Right lobe of liver (tissue), 6 donors: ENCODE measurements around the gene RHBDD1. TPM values are rescaled to one million over a fixed set of nuclear protein-coding genes. Genes with fewer than 3 reads are reported as not detected.

Experiments used
- ATAC-seq, 4 donors: fragments of 200-7000 bp; cut with Tn5 transposase; one replicate each; pipeline ENCODE4 v1.9.1; 2020; ENCODE audit warnings: mild to moderate bottlenecking in 4 of 4, moderate library complexity in 4 of 4
- DNase-seq, 3 donors: peaks; one replicate each; pipeline ENCODE4 v3.0.0-alpha.2; 2020
- H3K27ac ChIP-seq, 3 donors: fragments of 200-600 bp; one replicate each; pipeline ENCODE4 v1.8.0; 2022
- H3K27me3 ChIP-seq, 2 donors: fragments of 200-600 bp; one replicate each; pipeline ENCODE4 v1.8.0; 2022
- H3K36me3 ChIP-seq, 4 donors: fragments of 200-600 bp; sonication (generic) in 1 of 4; one replicate each; pipeline versions ENCODE4 v1.5.1 to v1.8.0; 2017 to 2022; ENCODE audit warnings: control low read depth in 1 of 4
- H3K4me1 ChIP-seq, 4 donors: fragments of 200-600 bp; sonication (generic) in 1 of 4; one replicate each; pipeline versions ENCODE4 v1.5.1 to v1.8.0; 2017 to 2022; ENCODE audit warnings: control low read depth in 1 of 4
- H3K4me3 ChIP-seq, 3 donors: fragments of 200-600 bp; one replicate each; pipeline ENCODE4 v1.8.0; 2022
- H3K9me3 ChIP-seq, 4 donors: fragments of 200-600 bp; sonication (generic) in 1 of 4; one replicate each; pipeline versions ENCODE4 v1.5.1 to v1.8.0; 2017 to 2022; ENCODE audit warnings: control low read depth in 1 of 4
- POLR2A ChIP-seq: fragments of 450-650 bp; IDR thresholded peaks from one replicate; pipeline ENCODE4 v1.6.1; 2017; ENCODE audit warnings: antibody characterized with exemption, mild to moderate bottlenecking
- WGBS: methylation state at CpG from one replicate; pipeline ENCODE4 v1.1.6; 2018; ENCODE audit warnings: low coverage, low lambda C conversion rate; ENCODE audit not compliant: insufficient coverage; ENCODE audit errors: missing lambda C conversion rate; 5-methylcytosine and 5-hydroxymethylcytosine counted together
- intact Hi-C, 2 donors: fragments of 100-400 bp; cut with DNase I; formaldehyde crosslinking; loops; one replicate each; pipeline versions ENCODE4 v1.11.2 to v1.14.1; 2022
- total RNA-seq, 6 experiments: library from RNA; depleted of rRNA in 2 of 6; stranded (reverse); fragments of >200 nt in 2 of 6; fragmentation: NEBNext Ultra II Directional in 3 of 6; extraction: Animal tissue kit (Norgen Biotek cat#: 25700) in 3 of 6; gene quantifications; one replicate each; pipeline versions ENCODE4 v1.1.0 to v1.2.4, GENCODE V29; 2016 to 2023
- TF ChIP-seq, protein P1 (sequence below), 4 donors: fragments of 200-600 bp in 3 of 4; fragments of 450-650 bp in 1 of 4; IDR thresholded peaks; one replicate each; pipeline versions ENCODE4 v1.5.1 to v1.8.0; 2016 to 2022; ENCODE audit warnings: antibody characterized with exemption in 4 of 4, mild to moderate bottlenecking in 2 of 4
- donor health status: DM: no; HTN: yes; CAD: no.
- donor health status: DM: no; HTN: no; CAD: no.
- donor health status: DM: no; HTN: no; CAD: no.
- donor health status: DM: no; HTN: yes; CAD: no.
- donor health status: DM: no; HTN: yes; CAD: no.

The RHBDD1 gene
- total RNA-seq, 6 experiments from 2014 or later, result 14.7 to 25.3 (median 21.0) TPM

DNA sequence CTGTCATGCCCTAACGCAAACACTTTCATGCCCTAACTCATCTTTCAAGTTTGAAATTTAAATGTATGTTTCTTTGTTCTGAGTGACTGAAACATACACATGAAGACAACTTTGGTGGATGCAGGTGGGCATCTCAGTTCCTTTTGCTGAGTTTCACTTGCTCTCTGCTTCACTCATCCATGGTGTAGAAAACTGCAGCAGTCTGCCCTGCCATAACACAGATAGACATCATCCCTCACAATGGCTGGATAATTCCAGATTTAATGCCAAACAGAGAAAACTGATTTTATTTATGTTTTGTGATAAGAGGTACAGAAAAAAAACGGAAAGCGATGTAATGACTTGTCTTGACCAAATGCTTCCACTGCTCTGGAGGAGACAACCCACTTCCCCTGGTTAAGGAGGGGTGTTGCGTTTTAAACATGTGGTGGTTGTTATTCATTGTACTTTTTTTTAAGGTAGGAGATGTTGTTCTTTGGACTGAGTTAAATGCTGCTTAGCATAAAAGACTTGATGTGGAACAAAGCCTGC, 70.4 kb downstream of the RHBDD1 start:
- no peak overlapping the region for H3K27ac ChIP-seq
- TF ChIP-seq, protein P1, sequence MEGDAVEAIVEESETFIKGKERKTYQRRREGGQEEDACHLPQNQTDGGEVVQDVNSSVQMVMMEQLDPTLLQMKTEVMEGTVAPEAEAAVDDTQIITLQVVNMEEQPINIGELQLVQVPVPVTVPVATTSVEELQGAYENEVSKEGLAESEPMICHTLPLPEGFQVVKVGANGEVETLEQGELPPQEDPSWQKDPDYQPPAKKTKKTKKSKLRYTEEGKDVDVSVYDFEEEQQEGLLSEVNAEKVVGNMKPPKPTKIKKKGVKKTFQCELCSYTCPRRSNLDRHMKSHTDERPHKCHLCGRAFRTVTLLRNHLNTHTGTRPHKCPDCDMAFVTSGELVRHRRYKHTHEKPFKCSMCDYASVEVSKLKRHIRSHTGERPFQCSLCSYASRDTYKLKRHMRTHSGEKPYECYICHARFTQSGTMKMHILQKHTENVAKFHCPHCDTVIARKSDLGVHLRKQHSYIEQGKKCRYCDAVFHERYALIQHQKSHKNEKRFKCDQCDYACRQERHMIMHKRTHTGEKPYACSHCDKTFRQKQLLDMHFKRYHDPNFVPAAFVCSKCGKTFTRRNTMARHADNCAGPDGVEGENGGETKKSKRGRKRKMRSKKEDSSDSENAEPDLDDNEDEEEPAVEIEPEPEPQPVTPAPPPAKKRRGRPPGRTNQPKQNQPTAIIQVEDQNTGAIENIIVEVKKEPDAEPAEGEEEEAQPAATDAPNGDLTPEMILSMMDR (IDR thresholded peaks at IDR 0.05), result no peak
- TF ChIP-seq POLR2A, result no peak
- H3K9me3 ChIP-seq, result no peaks in the 10 kb centered on the region
- H3K4me1 ChIP-seq, result no peaks in the 10 kb centered on the region
- H3K4me3 ChIP-seq, result no peak overlapping the region
- no peak for ATAC-seq
- WGBS, result 78% methylated on average over 3 of the region's 4 CpGs
- H3K36me3 ChIP-seq, result peaks cover 0 to 2% (median 0%) of the 10 kb centered on the region in 4 donors
- intact Hi-C loops, result no loop called here
- no peak for DNase-seq
- no peaks in the 10 kb centered on the region for H3K27me3 ChIP-seq

DNA sequence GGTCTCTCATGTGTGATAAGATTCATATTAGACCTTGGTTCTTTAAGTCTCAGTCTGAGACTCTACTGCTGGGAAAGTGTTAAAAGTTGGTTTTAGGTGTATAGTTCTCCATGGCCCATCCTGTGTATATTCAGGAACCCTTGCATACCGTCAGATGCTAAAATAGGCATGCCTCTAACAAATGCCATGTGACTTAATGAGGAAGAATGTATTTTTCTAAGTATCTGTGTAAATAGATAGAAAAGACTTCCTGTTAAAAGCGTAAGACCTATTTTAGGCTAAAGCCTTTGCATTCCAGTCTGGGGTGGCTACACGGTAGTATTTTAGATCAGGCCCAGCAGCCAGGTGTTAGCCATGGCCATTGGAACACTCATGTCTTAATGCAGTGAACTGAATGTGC, 73.3 kb downstream of the RHBDD1 start:
- Histone ChIP-seq H3K4me3 (no peak overlapping the region), H3K36me3 (peaks cover 0 to 2% (median 0%) of the 10 kb centered on the region in 4 donors), H3K9me3 (no peaks in the 10 kb centered on the region), H3K27me3 (no peaks in the 10 kb centered on the region), H3K4me1 (no peaks in the 10 kb centered on the region), H3K27ac (no peak overlapping the region)
- DNase-seq (no peak), ATAC-seq (no peak)
- intact Hi-C loops, result no loop called here
- TF ChIP-seq POLR2A, result no peak
- TF ChIP-seq, protein P1 (IDR thresholded peaks at IDR 0.05), result no peak
- WGBS, result 92% methylated on average over 3 of the region's 3 CpGs

DNA sequence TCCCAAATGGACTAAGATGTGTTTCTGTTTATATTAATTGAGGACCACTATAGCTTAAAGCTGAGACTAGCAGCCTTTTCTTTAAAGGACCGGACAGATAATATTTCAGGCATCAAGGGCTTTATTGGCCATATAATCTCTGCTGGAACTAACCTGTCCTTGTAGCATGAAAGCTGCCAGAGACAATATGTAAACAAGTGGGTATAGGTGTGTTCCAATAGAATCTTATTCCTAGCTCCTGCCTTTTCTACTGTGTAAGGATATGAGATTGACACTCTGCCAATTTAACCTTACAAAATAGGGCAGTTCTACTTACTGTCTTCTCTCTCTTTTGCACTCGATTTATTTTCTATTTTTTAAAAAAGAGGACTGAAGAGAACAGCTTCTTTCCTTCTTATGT, 74.0 kb downstream of the RHBDD1 start:
- 76% methylated on average over 2 of the region's 2 CpGs for WGBS
- Histone ChIP-seq H3K36me3 (peaks cover 0 to 2% (median 0%) of the 10 kb centered on the region in 4 donors), H3K4me3 (no peak overlapping the region), H3K27me3 (no peaks in the 10 kb centered on the region), H3K4me1 (no peaks in the 10 kb centered on the region), H3K27ac (no peak overlapping the region), H3K9me3 (no peaks in the 10 kb centered on the region)
- no peak for TF ChIP-seq POLR2A
- TF ChIP-seq, protein P1 (IDR thresholded peaks at IDR 0.05), result no peak
- DNase-seq, result no peak
- no peak for ATAC-seq
- intact Hi-C loops, result no loop called here

DNA sequence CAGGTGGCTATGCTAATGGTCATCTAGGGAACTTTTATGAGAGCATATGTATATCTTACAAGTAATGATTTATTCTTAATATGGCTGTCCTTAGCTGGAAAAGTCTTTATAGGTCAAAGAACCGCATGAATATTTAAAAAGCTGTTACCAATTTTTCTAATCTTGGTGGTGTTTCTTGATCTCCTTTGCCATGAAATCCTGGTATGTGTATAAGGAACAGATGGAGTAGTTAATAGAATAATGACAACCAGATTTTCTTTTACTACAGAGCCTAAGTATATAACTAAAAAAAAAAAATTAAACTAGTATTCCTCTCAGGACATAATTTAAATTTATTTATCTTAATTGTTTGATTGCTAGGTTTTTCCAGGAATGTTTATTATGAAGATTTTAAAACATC, 74.5 kb downstream of the RHBDD1 start:
- DNase-seq, result no peak
- intact Hi-C loops, result no loop called here
- 65% methylated on average over 1 of the region's 1 CpG for WGBS
- Histone ChIP-seq H3K27me3 (no peaks in the 10 kb centered on the region), H3K9me3 (no peaks in the 10 kb centered on the region), H3K27ac (no peak overlapping the region), H3K4me3 (no peak overlapping the region), H3K4me1 (no peaks in the 10 kb centered on the region), H3K36me3 (peaks cover 0 to 2% (median 0%) of the 10 kb centered on the region in 4 donors)
- no peak for ATAC-seq
- TF ChIP-seq, protein P1 (IDR thresholded peaks at IDR 0.05), result no peak
- no peak for TF ChIP-seq POLR2A

DNA sequence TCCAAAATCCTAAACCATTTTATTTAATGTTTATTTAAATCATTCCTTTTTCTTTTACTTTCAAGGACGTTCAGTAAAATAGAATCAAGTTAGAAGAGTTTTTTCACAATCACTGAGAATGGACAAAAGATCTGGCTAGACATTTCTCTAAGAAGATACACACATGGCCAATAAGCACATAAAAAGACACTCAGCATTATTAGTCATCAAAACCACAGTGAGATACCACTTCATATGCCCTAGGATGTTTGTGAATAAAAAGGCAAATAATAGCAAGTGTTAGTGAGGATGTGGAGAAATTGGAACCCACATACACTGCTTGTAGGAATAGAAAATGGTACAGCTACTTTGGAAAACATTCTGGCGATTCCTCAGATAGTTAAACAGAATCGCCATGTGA, 76.1 kb downstream of the RHBDD1 start:
- peaks cover 0 to 2% (median 0%) of the 10 kb centered on the region in 4 donors for H3K36me3 ChIP-seq
- no peak overlapping the region for H3K4me3 ChIP-seq
- WGBS, result 84% methylated on average over 3 of the region's 3 CpGs
- DNase-seq, result no peak
- H3K4me1 ChIP-seq, result no peaks in the 10 kb centered on the region
- no peaks in the 10 kb centered on the region for H3K27me3 ChIP-seq
- intact Hi-C loops, result no loop called here
- no peaks in the 10 kb centered on the region for H3K9me3 ChIP-seq
- TF ChIP-seq POLR2A, result no peak
- ATAC-seq, result no peak
- H3K27ac ChIP-seq, result no peak overlapping the region
